Hindlimb muscle (tissue), 1 donor: ENCODE measurements around the gene CHRNG. TPM values are rescaled to one million over a fixed set of nuclear protein-coding genes. Genes with fewer than 3 reads are reported as not detected.
"Not testable (repeated sequence)": the region's sequence is repeated elsewhere in the genome, so short reads cannot be mapped to it uniquely, and the experiment has no call there.

ENCODE experiments used
- DNase-seq: peaks from one replicate; pipeline ENCODE4 v3.0.0-alpha.2; 2013
- polyA plus RNA-seq: library from polyadenylated mRNA; unstranded; fragments of 120-200 nt; gene quantifications from one replicate; pipeline ENCODE4 v1.2.1, GENCODE V29; 2013; ENCODE audit not compliant: insufficient read length

CHRNG gene
- polyA plus RNA-seq, 1 donor: 167 TPM

DNA sequence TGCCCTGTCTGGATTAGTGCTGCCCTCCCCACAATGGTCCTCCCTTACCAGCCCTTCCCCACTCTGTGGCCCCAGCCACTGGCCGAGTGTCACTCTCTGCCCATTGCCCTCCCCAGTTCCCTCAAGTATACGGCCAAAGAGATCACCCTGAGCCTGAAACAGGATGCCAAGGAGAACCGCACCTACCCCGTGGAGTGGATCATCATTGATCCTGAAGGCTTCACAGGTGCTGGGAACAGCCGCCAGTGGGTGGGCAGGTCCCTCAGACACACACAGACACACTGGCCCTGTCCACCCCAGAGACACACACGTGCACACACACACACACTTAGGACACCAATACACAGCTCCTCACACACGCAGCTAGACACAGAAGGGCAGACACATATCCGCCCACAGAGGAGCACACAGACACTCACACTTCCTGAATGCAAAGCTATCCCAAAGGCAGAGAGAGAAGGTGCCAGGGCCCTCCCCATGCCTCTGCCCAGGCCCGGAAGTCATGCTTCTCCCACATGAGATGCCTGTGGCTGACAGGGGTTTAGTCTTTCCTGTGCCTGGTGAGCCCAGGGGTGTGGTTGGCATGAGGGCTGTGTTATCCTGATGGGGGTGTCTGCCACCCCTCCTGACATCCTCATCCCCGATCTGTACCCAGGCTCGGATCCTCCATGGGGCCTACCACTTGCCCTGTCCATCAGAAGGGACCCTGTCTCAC, 10.6 kb upstream of the CHRNG start:
- no peak for DNase-seq

DNA sequence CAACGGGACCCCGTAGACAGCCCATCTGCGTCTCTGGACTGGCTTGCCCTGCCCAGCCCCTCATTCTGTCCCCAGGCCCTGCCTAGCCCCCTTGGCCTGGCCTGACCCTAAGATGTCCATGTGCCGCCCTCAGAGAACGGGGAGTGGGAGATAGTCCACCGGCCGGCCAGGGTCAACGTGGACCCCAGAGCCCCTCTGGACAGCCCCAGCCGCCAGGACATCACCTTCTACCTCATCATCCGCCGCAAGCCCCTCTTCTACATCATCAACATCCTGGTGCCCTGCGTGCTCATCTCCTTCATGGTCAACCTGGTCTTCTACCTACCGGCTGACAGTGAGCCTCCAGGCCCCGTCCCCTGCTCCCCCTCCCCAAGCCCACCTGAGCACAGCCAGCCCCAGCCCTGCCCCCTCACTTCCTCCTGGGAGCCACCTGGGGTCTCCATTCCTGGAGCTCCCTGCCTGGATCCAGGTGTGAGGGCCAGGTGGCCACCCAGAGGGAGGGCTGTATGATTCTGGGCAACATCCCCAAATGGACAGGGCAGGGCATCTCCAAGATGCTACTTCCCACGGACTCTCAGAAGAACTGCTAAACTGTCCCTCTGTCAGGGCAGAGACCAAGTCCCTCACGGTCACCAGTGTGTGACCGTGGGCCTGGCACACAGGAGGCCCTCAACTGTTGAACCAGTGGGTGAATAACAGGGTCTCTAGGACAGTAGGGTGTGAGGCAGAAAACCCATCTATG, 9.5 kb upstream of the CHRNG start:
- DNase-seq: no peak

DNA sequence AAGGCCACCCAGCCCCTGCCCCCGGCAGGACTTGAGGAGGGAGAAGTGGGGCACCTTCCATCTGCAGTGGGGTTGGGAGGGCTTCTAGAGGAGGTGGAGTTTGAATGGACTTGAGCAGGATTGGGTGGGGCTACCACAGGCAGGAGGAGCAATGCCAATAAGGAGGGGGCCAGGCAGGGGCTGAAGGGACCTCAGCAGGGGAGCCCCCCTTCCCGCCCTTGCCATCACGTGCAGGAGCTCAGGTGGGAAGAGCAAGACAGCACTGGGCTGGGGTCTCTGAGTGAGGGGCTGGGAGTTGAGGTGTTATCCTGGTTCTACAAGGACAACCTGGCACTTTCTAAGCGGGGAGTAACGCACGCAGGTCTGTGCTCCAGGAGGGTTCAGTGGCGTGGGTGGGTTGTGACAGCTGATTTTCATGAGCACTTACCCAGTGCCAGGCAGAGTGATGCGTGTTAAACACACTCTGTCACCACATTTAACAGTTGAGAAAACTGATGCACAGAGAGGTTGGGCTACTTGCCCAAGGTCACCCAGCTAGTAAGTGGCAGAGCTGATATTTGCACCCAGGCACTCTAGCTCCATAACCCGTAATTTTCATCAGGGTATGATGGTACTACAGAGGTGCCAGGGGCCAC, 8.7 kb upstream of the CHRNG start:
- DNase-seq: no peak

DNA sequence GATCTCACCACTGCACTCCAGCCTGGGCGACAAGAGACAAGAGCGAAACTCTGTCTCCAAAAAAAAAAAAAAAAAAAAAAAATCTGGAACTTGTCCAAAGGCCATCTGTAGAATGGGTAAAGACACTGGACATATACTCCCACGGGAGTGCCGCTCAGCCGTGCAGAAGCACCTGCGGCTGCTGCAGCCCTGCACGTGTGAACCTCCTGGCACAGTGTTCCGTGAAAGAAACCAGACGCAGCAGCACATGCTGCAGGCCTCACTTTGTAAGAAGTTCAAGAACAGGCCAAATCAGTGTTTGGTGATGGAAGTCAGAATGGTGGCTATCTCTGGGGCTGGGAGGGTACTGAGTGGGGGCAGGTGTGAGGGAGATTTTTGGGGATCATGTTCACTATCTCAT, 7.1 kb upstream of the CHRNG start:
- DNase-seq: no peak

DNA sequence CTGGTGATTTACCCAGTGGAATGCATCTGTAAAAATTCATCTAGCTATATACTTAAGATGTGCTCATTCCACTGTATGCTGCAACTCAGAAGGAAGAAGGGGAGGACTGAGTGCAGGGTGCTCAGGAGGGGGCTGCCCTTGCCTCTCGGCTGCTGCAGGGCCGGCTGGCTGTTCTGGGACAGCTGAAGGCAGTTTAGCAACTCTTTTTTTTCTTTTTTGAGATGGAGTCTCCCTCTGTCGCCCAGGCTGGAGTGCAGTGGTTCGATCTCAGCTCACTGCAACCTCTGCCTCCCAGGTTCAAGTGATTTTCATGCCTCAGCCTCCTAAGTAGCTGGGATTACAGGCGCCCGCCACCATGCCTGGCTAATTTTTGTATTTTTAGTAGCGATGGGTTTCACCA, 6.7 kb upstream of the CHRNG start:
- not testable (repeated sequence) for DNase-seq

DNA sequence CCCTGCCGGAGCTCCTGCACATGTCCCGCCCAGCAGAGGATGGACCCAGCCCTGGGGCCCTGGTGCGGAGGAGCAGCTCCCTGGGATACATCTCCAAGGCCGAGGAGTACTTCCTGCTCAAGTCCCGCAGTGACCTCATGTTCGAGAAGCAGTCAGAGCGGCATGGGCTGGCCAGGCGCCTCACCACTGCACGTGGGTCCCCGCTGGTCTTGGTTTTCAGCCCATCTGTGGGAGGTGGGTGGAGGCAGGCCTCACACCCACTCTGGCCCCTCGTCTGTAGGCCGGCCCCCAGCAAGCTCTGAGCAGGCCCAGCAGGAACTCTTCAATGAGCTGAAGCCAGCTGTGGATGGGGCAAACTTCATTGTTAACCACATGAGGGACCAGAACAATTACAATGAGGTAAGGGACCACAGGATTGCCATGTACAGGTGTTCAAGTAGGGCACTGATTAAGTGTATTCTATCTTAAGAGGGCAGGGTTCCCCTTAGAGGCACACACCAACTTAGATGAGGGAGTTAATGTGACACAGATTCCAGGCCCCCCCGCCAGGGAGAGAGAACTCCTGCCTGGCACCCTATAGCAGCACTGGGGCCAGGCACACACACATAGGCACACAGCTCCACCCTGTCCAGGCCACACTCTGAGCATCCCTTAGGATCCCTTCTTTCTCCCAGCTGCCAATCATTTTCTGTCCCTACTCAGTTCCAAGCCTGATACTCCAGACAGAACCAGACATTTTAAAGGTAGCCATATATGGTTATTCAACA, 5.4 kb upstream of the CHRNG start:
- no peak for DNase-seq

DNA sequence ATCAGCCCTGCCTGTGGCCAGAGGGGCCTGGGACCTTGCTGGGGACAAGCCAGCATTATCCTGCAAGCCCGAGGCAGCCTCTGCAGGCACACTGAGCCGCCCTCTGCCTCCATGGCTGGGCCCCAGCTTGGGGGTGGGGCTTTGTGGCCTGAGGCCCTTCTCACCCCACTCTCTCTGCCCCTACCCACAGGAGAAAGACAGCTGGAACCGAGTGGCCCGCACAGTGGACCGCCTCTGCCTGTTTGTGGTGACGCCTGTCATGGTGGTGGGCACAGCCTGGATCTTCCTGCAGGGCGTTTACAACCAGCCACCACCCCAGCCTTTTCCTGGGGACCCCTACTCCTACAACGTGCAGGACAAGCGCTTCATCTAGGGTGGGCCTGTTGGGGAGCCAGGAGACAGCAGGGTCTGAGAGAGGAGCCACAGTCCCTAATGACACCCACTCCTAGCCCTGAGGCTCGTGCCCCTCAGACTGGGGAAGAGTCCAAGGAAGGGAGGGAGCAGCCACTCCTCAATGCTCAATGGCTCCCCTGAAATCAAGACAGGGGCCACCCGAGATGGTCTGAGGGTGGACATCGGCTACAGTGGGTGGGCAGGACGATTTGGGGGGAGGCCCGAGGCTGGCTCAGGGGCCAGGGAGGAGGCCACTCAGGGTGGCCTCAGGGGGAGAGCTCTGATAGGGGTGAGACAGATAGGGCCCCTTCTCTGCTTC, 4.4 kb upstream of the CHRNG start:
- no peak for DNase-seq

DNA sequence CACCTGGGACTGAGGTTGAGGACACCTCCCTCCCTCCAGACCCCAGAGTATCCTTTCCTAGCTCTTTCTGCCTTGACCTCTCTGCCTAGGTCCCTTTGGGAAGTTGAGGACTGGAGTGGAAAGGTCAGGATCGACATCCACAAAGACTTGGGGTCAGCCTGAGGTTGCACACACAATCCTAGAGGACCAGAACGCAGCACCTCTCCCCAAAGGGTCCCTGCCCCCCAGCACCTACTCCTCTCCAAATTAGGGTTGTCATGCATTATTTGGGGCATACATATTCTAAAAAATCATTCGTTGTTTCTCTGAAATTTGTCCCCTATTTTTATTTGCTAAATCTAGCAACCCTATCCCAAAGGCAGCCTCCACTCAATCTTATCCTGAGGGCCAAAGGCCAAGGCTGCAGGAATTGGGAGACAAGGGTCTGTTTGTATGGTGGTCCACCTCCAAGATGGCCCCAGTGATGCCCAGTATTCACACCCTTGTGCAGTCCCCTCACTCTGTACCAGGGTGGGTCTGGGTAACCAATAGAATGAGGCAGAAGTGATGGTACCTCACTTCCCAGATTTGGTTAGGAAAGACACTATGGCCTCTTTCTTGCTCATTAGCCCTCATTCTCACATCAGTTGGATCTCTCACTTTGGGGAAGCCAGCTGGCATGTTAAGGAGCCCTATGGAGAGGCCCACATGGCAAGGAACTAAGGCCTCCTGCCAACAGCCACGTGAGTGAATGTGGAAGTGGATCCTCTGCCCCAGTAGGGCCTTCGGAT, 3.5 kb upstream of the CHRNG start:
- DNase-seq: no peak

DNA sequence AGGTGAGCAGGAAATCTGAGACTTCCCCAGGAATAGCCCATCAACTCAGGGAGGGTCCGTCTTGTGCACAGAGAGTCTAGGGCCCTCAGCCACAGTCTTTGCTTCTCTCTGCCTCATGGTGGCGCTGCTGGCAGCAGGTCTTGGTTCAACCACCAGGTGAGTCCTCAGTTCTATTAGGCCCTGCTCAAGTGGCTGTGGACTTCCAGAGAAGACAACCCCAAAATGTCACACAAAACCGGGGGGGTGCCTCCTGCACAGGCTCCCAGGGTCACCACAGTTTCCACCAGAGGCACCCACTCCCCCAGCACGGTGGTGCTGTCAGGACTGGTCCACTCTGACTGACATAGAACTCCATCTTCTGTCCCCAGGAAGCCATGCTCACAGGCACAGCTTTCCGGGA, 2.4 kb upstream of the CHRNG start:
- no peak for DNase-seq

DNA sequence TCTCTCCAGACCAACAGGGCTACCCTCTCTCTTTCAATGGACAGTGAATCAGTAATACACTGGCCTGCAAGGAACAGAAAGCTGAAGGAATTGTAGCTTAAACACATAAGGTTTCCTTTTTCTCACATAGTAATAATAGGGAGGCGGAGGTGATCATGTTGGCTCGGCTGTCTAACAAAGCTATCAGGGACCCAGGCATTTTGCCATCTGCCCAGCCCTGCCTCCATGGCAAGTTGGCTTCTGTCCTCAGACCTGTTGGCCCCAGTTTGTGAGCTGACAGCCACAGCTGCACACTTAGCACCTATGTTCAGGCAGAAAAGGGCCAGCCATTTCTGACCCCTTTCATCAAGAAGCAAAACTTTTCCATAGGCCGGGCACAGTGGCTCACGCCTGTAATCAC, 2.0 kb upstream of the CHRNG start:
- DNase-seq: no peak

DNA sequence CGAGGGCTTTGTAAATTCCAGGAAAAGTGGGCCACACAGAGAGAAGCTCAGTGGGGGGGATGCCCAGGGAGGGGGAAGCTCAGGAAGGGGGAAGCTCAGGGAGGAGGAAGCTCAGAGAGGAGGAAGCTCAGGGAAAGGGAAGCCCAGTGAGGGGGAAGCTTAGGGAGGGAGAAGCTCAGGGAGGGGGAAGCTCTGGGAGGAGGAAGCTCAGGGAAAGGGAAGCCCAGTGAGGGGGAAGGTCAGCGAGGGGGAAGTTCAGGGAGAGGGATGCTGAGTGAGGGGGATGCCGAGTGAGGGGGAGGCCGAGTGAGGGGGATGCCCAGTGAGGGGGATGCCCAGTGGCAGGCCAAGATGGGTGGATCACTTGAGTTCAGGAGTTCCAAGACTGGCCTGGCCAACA, 821 bp upstream of the CHRNG start:
- no peak for DNase-seq

DNA sequence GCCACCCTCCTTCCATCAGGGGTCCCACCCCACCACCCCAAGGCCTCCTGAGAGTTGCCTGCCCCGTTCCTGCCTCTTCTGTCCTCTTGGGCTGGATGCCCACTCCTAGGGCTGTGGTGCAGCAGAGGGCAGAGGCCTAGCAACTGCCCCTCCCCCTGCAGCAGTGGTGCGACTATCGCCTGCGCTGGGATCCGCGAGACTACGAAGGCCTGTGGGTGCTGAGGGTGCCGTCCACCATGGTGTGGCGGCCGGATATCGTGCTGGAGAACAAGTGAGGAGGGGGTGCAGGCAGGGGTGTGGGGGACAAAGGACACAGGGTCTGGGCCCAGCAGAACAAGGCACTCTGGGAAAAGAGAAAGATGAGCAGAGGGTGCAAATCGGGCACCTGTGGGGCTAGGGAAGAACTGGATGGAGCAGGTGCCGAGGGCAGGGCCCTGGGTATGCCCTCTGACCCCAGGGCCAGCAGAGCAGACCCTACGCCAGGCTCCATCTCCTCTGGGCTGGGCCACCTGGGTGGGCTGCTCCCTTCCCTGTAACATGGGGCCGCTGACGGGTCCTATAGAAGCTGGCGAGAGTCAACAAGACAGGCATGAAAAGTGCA, 1.0 kb downstream of the CHRNG start:
- DNase-seq: no peak

DNA sequence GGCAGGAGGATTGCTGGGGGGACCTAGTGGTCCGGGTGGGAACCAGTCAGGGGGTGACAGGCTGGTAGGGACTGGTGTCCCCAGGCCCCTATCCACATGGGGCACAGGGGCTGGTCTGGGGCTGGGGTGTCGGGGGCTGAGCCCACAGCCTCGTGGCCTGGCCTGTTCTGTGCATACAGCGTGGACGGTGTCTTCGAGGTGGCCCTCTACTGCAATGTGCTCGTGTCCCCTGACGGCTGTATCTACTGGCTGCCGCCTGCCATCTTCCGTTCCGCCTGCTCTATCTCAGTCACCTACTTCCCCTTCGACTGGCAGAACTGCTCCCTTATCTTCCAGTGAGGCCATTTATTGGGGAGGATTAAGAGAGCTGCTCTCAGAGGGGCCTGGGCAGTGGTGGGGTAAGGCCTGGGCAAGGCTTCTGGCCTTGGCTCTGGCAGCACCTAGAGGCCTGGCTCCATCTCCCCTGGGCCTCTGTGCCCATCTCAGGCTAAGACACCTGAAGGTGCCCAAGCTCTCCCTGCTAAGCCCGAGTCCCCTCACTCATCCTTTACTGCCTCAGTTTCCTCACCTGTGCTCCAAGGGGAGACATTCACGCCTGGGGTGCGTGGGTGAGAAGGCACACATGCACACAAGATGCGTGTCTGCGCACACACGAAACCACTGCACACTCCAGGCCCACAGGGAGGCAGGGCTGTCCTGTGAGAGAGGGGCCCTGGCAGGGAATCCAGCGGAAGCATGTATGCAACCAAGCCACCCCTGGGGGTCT, 1.9 kb downstream of the CHRNG start:
- no peak for DNase-seq

DNA sequence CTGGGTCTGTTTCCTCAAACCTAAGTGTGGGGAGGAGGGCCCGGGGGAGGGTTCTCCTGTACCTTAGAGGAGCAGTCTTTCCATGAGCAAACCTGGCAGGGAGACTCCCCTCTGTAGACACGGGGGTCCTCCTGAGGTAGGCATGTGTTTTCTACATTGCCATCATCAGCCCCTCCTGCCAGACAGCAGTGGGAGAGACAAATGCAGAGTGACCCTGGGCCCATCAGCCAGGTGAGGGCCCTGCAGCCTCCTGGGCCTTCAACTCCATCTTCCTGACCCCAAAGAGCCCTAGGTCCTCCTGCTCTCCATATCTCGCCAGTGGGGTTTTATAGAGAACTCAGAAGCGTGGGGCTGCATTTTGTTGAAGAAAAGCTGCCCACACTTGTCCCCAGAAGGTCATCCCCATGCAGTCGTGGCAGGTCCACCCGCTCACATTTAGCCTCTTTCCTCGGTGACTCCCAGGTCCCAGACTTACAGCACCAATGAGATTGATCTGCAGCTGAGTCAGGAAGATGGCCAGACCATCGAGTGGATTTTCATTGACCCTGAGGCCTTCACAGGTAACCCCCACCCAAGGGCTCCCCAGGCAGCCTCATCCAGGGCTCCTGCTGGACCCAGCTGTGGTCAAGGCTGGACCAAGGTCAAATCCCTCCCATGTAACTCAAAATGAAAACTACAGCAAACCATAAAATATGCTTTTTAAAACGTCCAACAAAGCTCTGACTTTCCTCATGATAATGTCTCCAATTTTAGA, 2.6 kb downstream of the CHRNG start:
- no peak for DNase-seq

DNA sequence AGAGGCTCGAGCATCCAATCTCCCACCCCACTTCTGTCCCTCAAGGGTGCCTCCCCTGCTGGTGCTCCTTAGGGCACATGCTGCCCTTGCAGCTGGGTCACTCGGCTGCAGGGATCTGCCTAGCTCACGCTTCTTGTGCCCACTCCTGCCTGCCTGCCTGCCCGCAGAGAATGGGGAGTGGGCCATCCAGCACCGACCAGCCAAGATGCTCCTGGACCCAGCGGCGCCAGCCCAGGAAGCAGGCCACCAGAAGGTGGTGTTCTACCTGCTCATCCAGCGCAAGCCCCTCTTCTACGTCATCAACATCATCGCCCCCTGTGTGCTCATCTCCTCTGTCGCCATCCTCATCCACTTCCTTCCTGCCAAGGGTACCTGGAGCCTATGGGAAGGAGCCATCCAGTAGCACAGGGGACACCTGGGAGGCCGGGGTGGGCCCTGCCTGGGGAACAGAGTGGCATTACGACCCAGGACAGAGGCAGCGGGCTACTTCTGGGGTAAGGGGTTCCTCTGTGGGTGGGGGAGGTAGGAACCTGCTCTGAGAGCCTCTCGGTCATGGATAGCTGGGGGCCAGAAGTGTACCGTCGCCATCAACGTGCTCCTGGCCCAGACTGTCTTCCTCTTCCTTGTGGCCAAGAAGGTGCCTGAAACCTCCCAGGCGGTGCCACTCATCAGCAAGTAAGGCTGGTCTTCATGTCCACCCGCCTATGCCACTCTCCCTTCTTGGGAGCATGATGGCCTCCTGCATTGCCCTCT, 3.4 kb downstream of the CHRNG start:
- DNase-seq: no peak

DNA sequence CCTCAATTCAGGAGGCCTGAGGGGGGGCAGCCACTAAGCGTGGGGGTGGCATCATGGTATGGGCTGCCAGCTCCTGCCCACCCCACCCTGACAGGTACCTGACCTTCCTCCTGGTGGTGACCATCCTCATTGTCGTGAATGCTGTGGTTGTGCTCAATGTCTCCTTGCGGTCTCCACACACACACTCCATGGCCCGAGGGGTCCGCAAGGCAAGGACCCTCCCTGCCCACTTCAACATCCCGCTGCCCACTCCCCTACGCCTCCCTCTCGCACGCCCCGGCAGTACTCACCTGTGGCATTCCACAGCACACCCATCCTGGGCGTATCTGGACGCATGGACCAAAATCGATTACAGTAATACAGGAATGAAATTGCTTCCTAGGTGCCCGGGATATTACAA, 4.0 kb downstream of the CHRNG start:
- DNase-seq: no peak

DNA sequence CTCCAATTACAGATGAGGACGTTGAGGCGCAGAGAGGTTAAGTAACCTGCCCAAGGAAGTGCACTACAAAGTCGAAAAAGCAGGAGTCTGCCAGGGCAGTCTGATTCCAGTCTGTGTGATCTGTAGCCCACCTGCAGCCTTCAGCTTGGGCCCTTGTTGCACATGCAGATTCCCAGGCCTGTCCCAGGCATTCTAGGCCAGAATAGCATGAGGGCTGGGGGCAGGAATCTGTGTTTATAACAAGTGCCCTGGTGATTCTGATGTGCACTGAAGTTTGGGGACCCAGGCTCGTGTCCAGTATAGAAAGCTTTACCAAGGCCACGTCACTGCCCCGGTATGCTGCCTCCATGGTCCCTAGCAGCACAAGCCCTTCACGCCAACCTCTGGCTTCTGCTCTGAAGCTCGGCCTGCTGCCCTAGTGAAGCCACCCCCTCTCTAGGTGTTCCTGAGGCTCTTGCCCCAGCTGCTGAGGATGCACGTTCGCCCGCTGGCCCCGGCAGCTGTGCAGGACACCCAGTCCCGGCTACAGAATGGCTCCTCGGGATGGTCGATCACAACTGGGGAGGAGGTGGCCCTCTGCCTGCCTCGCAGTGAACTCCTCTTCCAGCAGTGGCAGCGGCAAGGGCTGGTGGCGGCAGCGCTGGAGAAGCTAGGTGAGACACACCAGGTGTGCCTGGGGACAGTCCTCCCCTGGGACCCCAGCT, 4.6 kb downstream of the CHRNG start:
- no peak for DNase-seq

DNA sequence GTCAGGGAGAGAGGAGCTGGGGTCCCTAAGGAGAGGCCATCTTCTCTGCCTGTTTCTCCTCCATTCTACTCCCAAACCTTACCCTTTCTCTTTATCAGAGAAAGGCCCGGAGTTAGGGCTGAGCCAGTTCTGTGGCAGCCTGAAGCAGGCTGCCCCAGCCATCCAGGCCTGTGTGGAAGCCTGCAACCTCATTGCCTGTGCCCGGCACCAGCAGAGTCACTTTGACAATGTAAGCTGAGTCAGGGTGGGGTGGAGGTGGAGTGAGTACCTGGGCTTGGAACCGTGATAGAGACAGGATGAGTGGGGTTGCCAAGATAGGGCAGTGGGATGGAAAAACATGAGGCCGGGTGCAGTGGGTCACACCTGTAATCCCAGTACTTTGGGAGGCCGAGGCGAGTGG, 5.2 kb downstream of the CHRNG start:
- DNase-seq: no peak
